ENCODE data around the gene MAJIN.

DNA sequence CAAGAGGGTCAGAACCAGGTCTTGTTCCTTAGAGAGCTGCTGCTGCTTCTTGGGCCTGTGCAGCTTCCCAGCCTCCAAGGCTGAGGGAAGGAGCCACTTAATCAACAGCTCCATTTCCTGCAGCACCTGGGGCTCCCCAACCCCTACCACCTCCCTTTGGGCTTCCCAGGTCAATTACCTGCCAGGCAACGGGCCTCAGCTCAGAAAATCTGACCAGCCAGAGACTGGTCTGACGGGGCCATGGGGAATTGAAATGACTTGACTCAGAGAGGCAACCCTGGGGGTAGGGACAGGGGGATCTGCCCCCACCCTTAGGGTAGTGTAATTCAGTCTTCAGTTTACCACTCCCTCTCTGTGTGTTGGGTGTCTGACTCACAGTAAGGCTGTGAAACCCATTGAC, 4.7 kb upstream of the MAJIN start:
- TF ChIP-seq, protein P1, sequence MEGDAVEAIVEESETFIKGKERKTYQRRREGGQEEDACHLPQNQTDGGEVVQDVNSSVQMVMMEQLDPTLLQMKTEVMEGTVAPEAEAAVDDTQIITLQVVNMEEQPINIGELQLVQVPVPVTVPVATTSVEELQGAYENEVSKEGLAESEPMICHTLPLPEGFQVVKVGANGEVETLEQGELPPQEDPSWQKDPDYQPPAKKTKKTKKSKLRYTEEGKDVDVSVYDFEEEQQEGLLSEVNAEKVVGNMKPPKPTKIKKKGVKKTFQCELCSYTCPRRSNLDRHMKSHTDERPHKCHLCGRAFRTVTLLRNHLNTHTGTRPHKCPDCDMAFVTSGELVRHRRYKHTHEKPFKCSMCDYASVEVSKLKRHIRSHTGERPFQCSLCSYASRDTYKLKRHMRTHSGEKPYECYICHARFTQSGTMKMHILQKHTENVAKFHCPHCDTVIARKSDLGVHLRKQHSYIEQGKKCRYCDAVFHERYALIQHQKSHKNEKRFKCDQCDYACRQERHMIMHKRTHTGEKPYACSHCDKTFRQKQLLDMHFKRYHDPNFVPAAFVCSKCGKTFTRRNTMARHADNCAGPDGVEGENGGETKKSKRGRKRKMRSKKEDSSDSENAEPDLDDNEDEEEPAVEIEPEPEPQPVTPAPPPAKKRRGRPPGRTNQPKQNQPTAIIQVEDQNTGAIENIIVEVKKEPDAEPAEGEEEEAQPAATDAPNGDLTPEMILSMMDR (IDR thresholded peaks at IDR 0.05 in 4 of 5, conservative IDR thresholded peaks at IDR 0.05 in 1 of 5): no peak
- no peak for TF ChIP-seq POLR2A (IDR thresholded peaks at IDR 0.05)
